GM18858 (cell line): ENCODE measurements around the gene ANKRD31.
"Not testable (repeated sequence)": the region's sequence is repeated elsewhere in the genome, so short reads cannot be mapped to it uniquely, and the experiment has no call there.

ENCODE experiments used
- ATAC-seq: cut with Tn5 transposase; IDR thresholded peaks from one replicate; pipeline ENCODE4 v1.9.1; 2021; ENCODE audit not compliant: unreplicated experiment

Gene ANKRD31

GRCh38 chr5:75156585-75156984 is 80.1 kb downstream of the ANKRD31 start:
- ATAC-seq: no peak

GRCh38 chr5:75152860-75153259 is 83.8 kb downstream of the ANKRD31 start:
- ATAC-seq: no peak

GRCh38 chr5:75148051-75148450 is 88.6 kb downstream of the ANKRD31 start:
- ATAC-seq: no peak

GRCh38 chr5:75142566-75143136 is 94.0 kb downstream of the ANKRD31 start:
- ATAC-seq: no peak

GRCh38 chr5:75140277-75140676 is 96.4 kb downstream of the ANKRD31 start:
- no peak for ATAC-seq

GRCh38 chr5:75138689-75139088 is 98.0 kb downstream of the ANKRD31 start:
- no peak for ATAC-seq

DNA sequence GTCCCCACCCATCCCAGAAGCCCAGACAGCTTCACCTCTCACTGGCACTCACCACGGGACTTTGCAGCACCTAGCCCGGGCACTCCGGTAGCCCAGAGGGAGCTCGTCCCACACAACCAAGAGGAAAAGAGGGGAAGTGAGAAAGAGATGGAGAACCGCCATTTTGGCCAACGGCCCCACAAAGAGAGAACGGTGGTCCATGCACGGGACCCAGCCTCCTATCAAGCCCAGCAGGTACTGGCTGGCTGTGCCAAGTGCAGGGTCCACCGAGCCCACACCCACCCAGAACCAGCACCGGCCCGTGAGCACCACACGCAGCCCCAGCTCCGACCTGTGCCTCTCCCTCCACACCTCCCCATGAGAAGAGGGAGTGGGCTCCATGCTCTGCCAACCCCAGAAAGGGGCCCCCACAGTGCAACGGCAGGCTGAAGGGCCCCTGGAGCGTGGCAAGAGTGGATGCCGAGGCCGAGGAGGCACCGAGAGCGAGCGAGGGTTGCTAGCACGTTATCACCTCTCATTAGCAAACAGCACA is 105.8 kb downstream of the ANKRD31 start:
- ATAC-seq: no peak

DNA sequence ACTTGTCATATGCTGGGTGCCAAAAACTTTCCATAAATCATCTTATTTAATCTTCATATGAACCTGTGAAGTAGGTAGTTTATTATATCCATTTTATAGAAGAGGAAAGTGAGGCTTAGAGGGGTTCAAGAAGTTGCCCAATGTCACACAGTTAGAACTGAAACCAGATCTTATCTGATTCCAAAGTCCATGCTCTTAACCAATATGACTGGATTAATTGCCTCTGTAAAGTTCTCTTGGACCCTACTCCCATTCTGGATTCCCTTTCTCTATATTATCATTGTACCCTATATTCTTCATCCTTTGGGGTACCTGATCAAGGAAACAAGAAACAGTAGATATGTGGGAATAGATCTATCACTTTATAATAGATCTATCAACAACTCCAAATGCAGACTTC is 119.8 kb downstream of the ANKRD31 start:
- ATAC-seq: no peak

GRCh38 chr5:75114311-75114710 is 122.4 kb downstream of the ANKRD31 start:
- not testable (repeated sequence) for ATAC-seq

- no peak for ATAC-seq
Observed at GRCh38 chr5:75113354-75114113, 123.1 kb downstream of the ANKRD31 start.

DNA sequence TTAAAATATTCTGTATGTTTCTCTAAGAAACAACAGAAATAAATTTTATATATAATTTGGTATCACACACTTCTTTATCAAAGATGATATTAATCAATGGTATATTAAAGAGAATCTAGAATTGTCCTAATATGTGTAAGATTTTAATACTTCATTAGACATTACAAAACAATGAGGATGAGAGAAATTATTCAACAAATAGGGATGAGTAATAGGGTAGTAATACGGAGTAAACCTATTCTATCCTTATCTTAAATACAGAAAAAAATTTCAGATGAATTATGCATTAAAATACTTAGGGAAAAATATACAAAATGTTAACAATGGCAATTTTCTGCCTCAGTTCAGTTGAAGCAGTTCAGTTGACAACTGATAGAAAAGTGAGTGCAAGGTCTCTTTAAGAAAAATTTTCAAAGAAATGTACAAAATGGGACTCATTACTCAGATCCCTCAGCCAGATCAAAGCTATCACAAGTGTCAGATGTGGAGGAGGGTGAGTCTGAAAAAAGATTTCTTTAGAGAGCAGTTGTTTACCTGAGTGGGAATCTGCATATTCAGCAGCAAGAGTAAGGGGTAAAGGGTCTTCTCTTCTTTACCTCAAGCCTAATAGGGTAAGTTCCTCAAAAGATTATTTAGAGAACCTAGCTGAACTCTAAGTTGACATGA is 127.6 kb downstream of the ANKRD31 start:
- no peak for ATAC-seq

DNA sequence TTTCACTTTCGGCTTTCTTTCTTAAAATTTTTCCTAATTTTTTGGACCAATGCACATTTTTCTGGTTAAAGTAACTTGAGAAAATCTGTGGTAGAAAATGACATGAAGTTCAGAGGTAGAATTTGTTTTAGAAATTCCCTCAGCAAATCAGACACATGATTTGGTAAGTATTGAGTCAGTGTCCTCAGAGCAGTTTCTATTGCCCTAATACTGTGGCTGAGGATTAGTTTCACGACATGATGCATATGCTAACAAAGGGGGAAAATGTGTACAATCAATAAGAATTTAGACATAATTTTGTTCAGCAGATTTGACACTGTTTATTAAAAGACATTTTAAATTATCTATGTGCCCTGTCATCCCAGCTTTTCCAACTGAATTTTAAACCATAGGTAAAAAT is 128.2 kb downstream of the ANKRD31 start:
- no peak for ATAC-seq

GRCh38 chr5:75095956-75096355 is 140.7 kb downstream of the ANKRD31 start:
- ATAC-seq: not testable (repeated sequence)

DNA sequence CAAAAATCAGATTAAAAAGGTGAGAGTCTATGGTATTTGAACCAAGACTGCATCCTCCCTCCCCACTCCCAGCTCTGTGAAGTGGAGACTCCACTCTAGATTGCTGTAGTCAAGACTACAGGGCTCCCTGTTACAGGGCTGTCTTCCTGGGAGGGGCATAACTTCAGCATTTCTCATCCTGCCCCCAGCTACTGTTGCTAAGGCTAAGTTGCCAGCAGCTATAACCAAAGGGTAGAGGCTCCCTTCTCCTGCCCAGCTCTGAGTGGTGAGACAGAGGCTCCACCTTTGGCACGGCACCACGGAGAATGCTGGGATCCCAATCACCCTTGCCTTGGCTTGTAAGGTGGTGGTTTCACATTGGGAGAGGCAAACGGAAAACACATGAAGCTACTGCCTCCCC is 145.1 kb downstream of the ANKRD31 start:
- ATAC-seq: no peak

- no peak for ATAC-seq
Observed at GRCh38 chr5:75089662-75090061, 147.0 kb downstream of the ANKRD31 start.

- no peak for ATAC-seq
Observed at GRCh38 chr5:75089137-75089536, 147.5 kb downstream of the ANKRD31 start.

GRCh38 chr5:75088648-75089047 is 148.0 kb downstream of the ANKRD31 start:
- ATAC-seq: no peak

DNA sequence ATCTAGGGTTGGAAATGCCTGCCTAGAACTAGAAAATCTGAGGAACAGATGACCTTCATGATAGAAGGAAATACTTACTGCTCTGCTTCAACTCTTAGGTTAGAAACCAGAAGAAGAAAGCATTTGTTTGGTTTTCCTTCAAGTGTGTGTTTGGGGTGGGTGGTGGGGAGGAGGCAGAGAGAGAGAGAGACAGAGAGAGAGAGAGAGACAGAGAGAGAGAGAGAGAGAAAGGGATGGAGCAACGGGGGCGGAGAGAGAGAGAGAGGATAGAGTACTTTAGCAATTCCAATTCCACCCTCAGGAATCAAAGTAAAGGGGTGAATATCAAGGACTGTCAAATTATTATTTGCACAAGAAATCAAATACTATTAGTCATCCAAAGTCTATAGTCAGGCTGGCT is 155.2 kb downstream of the ANKRD31 start:
- ATAC-seq: no peak

DNA sequence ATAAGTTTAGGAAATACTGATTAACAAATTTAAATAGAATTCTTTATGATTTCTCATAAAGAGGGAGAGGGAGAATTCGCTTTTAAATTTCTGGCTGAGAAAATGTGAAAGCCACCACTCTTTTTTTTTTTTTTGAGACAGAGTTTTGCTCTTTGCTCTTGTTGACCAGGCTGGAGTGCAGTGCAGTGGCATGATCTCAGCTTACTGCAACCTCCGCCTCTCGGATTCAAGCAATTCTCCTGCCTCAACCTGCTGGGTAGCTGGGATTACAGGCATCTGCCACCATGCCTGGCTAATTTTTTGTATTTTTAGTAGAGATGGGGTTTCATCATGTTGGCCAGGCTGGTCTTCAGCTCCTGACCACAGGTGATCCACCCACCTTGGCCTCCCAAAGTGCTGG is 157.3 kb downstream of the ANKRD31 start:
- not testable (repeated sequence) for ATAC-seq

- no peak for ATAC-seq
Observed at GRCh38 chr5:75078027-75078426, 158.7 kb downstream of the ANKRD31 start.

GRCh38 chr5:75072061-75072460 is 164.6 kb downstream of the ANKRD31 start:
- ATAC-seq: no peak

GRCh38 chr5:75071100-75071499 is 165.6 kb downstream of the ANKRD31 start:
- ATAC-seq: no peak
